Heart left ventricle (tissue), 16 donors: ENCODE measurements around the gene FCN1. TPM values are rescaled to one million over a fixed set of nuclear protein-coding genes. Genes with fewer than 3 reads are reported as not detected.

Source experiments
- ATAC-seq, 4 donors: fragments of 200-7000 bp; cut with Tn5 transposase; one replicate each; pipeline ENCODE4 v1.9.1; 2020 to 2022; ENCODE audit warnings: moderate library complexity in 4 of 4, mild to moderate bottlenecking in 3 of 4, moderate number of reproducible peaks in 1 of 4
- DNase-seq, 5 donors: peaks; one replicate each; pipeline ENCODE4 v3.0.0-alpha.2; 2020
- H3K27ac ChIP-seq, 12 donors: fragments of 200-600 bp; sonication (generic) in 4 of 12; one replicate each; pipeline versions ENCODE4 v1.5.0 to v1.8.0; 2016 to 2022; ENCODE audit warnings: mild to moderate bottlenecking in 2 of 12
- H3K27me3 ChIP-seq, 9 donors: fragments of 200-600 bp; sonication (generic) in 2 of 9; one replicate each; pipeline versions ENCODE4 v1.5.1 to v1.8.0; 2016 to 2022; ENCODE audit warnings: mild to moderate bottlenecking in 3 of 9
- H3K36me3 ChIP-seq, 9 donors: fragments of 200-600 bp; sonication (generic) in 2 of 9; one replicate each; pipeline versions ENCODE4 v1.5.0 to v1.8.0; 2018 to 2022; ENCODE audit warnings: mild to moderate bottlenecking in 2 of 9
- H3K4me1 ChIP-seq, 12 donors: fragments of 200-600 bp; sonication (generic) in 4 of 12; one replicate each; pipeline versions ENCODE4 v1.5.0 to v1.8.0; 2016 to 2022; ENCODE audit warnings: mild to moderate bottlenecking in 3 of 12
- H3K4me3 ChIP-seq, 12 donors: fragments of 200-600 bp; sonication (generic) in 4 of 12; one replicate each; pipeline versions ENCODE4 v1.5.0 to v1.8.0; 2017 to 2022; ENCODE audit warnings: mild to moderate bottlenecking in 9 of 12, moderate library complexity in 4 of 12
- H3K9me3 ChIP-seq, 12 donors: fragments of 200-600 bp; sonication (generic) in 4 of 12; one replicate each; pipeline versions ENCODE4 v1.5.0 to v1.8.0; 2016 to 2022; ENCODE audit warnings: mild to moderate bottlenecking in 1 of 12
- CTCF ChIP-seq, 12 donors: fragments of 200-600 bp; sonication (generic) in 4 of 12; IDR thresholded peaks; one replicate each; pipeline versions ENCODE4 v1.5.0 to v1.8.0; 2018 to 2022; ENCODE audit warnings: antibody characterized with exemption in 12 of 12, mild to moderate bottlenecking in 5 of 12
- POLR2A ChIP-seq, 2 donors: fragments of 450-650 bp; IDR thresholded peaks; one replicate each; pipeline ENCODE4 v1.6.1; 2017; ENCODE audit warnings: antibody characterized with exemption in 2 of 2, mild to moderate bottlenecking in 2 of 2, moderate library complexity in 2 of 2
- WGBS, 4 donors: extraction: QIAGEN DNeasy Blood & Tissue Kit in 2 of 4; methylation state at CpG; one replicate each; pipeline versions ENCODE4 v1.1.5 to v1.1.7; 2013 to 2018; 5-methylcytosine and 5-hydroxymethylcytosine counted together
- intact Hi-C, 10 donors: fragments of 100-400 bp; cut with DNase I; formaldehyde crosslinking; loops; one replicate each; pipeline versions ENCODE4 v1.11.1 to v1.14.2; 2022
- polyA plus RNA-seq, 2 donors: library from polyadenylated mRNA; stranded (reverse); fragments of 200-250 nt; gene quantifications; one replicate each; pipeline ENCODE4 v1.2.3, GENCODE V29; 2013
- total RNA-seq, 9 donors: library from RNA; depleted of rRNA in 2 of 9; stranded (reverse); fragments of >200 nt in 2 of 9; fragmentation: NEBNext Ultra II Directional in 3 of 9; extraction: Animal tissue kit (Norgen Biotek cat#: 25700) in 3 of 9; gene quantifications; one replicate each; pipeline versions ENCODE4 v1.1.0 to v1.2.4, GENCODE V29; 2016 to 2023
- donor health status: ischemic (EF 13 %, LVEDD 7.1; RV severe dilation, severe dysfunction).
- donor health status: healthy with polysubstance abuse.
- donor health status: DM: no; HTN: yes; CAD: no.
- donor health status: DM: no; HTN: no; CAD: no.
- donor health status: ischemic (EF 25% LVEDD 6.9; RV normal size, moderate dysfunction).
- donor health status: ischemic (EF 25% LVEDD 5.7; RV mildly dilated, moderate dysfunction).
- donor health status: healthy.
- donor health status: DM: yes; HTN: yes; CAD: no.
- donor health status: ischemic (EF 35%, LVEDD 5.7; RV mildly dilated, moderate dysfunction).
- donor health status: nonischemic (EF 11% LVEDD 7.7; RV severe dilation, severe dysfunction).
- donor health status: DM: yes; HTN: yes; CAD: no.
- donor health status: PGD.
- donor health status: ischemic (EF 29% LVEDD 5.4; RV normal size, mild dysfunction).
- donor health status: nonischemic (EF 23%, LVEDD 6.1; RV moderate dilation, normal function).

The FCN1 gene
- total and polyA plus RNA-seq, 11 donors = 0.81 to 87.5 (median 1.6) TPM

GRCh38 chr9:134951994-134952393, 34.3 kb upstream of the FCN1 start:
- DNase-seq (no peak), ATAC-seq (no peak)
- 94 to 100% (median 99%) methylated on average over 1 of the region's 1 CpG for WGBS, 4 donors
- no peaks in the 10 kb centered on the region for H3K36me3 ChIP-seq
- peaks cover 0 to 6% (median 0%) of the 10 kb centered on the region in 12 donors for H3K9me3 ChIP-seq
- H3K27me3 ChIP-seq = peaks cover 0 to 7% (median 0%) of the 10 kb centered on the region in 9 donors
- H3K4me1 ChIP-seq = no peaks in the 10 kb centered on the region
- TF ChIP-seq POLR2A (IDR thresholded peaks at IDR 0.05) (no peak), CTCF (IDR thresholded peaks at IDR 0.05) (no peak)
- no peak overlapping the region for H3K27ac ChIP-seq
- intact Hi-C loops = no loop called here
- no peak overlapping the region for H3K4me3 ChIP-seq

DNA sequence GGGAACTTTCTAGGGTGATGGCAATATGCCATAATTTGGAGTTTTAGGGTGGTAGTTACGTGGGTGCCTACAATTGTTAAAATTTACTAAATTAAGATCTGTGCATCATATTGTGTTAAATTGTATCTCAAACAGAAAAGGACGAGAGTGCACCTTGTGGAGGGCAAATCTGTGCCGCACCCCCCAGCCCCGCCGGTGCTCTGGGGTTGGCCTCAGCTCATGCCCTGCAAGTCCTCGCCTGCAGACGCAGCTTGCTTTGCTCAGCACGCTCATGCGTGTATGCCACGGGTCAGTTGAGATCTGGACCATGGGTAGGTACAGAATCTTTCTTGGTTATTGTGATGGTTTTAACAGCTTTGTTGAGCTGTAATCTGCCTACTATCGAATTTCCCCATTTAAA, 33.7 kb upstream of the FCN1 start:
- DNase-seq (no peak), ATAC-seq (no peak)
- no peak overlapping the region for H3K27ac ChIP-seq
- H3K4me3 ChIP-seq = no peak overlapping the region
- H3K9me3 ChIP-seq = peaks cover 0 to 6% (median 0%) of the 10 kb centered on the region in 12 donors
- H3K4me1 ChIP-seq = no peaks in the 10 kb centered on the region
- peaks cover 0 to 8% (median 0%) of the 10 kb centered on the region in 9 donors for H3K27me3 ChIP-seq
- intact Hi-C loops = no loop called here
- WGBS, 4 donors = 93 to 97% (median 94%) methylated on average over 11 of the region's 11 CpGs
- TF ChIP-seq CTCF (IDR thresholded peaks at IDR 0.05) (no peak), POLR2A (IDR thresholded peaks at IDR 0.05) (no peak)
- H3K36me3 ChIP-seq = no peaks in the 10 kb centered on the region

DNA sequence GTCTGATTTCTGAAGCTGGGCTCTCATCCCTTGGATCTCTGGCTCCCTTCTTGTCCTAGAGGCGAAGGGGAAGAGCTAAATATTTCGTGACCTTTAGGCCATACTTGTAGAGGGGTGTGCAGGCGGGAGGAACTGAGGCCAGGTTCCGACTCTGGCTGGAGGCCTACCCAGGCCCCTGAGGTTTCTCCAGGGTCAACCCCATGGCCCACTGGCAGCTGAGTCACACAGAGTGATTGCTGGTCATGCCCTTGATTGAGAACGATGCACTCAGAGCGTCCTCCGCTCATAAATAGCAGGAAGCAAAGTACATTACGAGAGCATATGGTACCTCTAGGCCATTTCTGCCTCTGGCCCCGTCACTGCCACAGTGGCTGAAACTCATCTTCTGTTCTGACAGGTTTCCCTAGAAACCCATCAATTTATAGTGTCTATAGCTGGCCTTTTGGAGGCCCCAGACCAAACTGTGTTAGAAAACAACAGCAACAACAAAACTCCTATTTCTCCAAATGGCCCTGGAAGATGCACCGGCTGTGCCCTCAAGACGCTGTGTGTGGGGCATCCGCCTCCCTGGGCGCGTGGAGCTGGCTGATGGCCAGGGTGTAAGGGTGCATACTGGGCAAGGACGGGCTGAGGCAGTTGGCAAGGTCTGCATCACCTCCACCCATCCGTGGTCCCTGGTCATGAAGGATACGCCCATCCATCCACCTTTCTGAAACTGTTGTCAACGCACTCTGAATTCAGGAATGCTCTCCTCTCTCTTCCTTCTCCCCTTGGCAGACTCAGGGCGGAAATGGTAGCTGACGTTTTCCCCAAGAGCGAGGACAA, 32.9 kb upstream of the FCN1 start:
- Histone ChIP-seq H3K9me3 (peaks cover 0 to 6% (median 0%) of the 10 kb centered on the region in 12 donors), H3K4me3 (no peak overlapping the region), H3K4me1 (no peaks in the 10 kb centered on the region), H3K27me3 (peaks cover 0 to 11% (median 0%) of the 10 kb centered on the region in 9 donors), H3K36me3 (no peaks in the 10 kb centered on the region), H3K27ac (no peak overlapping the region)
- DNase-seq = no peak
- 86 to 91% (median 89%) methylated on average over 21 of the region's 21 CpGs for WGBS, 4 donors
- intact Hi-C loops = no loop called here
- no peak for ATAC-seq
- TF ChIP-seq CTCF (IDR thresholded peaks at IDR 0.05) = no peak
- TF ChIP-seq POLR2A (IDR thresholded peaks at IDR 0.05) = no peak

DNA sequence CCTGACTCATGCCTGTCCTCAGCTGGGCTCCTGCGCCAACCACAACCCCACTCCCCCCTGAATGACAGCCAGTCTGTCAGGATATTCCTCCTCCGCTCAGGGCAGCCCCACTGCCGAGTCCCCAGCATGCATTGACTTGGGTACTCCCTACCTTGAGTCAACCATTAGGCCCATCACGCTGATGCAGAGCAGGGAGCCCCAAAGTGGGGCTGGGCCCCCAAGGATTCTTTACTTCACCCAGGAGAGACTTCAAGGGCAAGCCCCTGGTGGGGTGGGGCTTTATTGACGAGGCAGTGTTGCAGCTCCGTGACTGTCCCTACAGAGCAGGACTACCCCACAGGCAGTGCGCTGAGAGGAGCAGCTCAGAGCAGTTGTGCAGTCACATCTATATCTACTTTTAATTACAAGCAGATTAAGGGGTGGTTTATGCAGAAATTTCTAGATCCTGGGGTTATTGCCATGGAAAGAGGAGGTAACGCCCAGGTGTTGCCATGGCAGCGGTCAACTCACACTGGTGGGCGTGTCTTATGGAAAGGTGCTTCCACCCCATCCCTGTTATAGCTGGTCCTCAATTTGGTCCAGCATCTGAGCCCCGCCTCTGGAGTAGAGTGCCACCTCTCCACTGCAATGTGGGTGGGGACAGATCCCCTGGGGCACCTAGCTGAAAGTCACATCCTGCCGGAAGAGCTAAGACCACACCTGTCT, 32.1 kb upstream of the FCN1 start:
- TF ChIP-seq POLR2A (IDR thresholded peaks at IDR 0.05) (no peak), CTCF (IDR thresholded peaks at IDR 0.05) (no peak)
- 82 to 93% (median 91%) methylated on average over 11 to 12 of the region's 12 CpGs for WGBS, 4 donors
- no peak for ATAC-seq

More for the DNA sequence above, 32.1 kb upstream of the FCN1 start:
- Histone ChIP-seq H3K36me3 (no peaks in the 10 kb centered on the region), H3K27me3 (peaks cover 0 to 14% (median 3%) of the 10 kb centered on the region in 9 donors), H3K4me1 (peaks cover 0 to 4% (median 2%) of the 10 kb centered on the region in 12 donors), H3K9me3 (peaks cover 0 to 6% (median 0%) of the 10 kb centered on the region in 12 donors), H3K4me3 (no peak overlapping the region), H3K27ac (no peak overlapping the region)
- DNase-seq = no peak
- intact Hi-C loops = no loop called here
